Endothelial cell of umbilical vein (primary cell): Measurements from ENCODE around the gene MTPN. TPM values are rescaled to one million over a fixed set of nuclear protein-coding genes. Genes with fewer than 3 reads are reported as not detected.

Source experiments
- BruUV-seq: library from RNA; stranded (reverse); fragments of 400-500 nt; replicated peaks from 2 replicates; lab custom pipeline; 2021; lab: Mats Ljungman, UMichigan
- CTCF ChIA-PET: fragments of 300-600, 350-600 bp; sonication (Branson Sonifier 250); formaldehyde crosslinking; loops from one replicate; lab custom pipeline; 2021; ENCODE audit warnings: antibody characterized with exemption, inconsistent platforms; lab: Charles Lee
- POLR2A ChIA-PET: fragments of 300-600, 350-600 bp; sonication (Branson Sonifier 250); formaldehyde crosslinking; loops from one replicate; lab custom pipeline; 2021; ENCODE audit warnings: antibody characterized with exemption, inconsistent platforms; lab: Charles Lee
- DNase-seq: peaks from one replicate; pipeline ENCODE4 v3.0.0-alpha.2; 2011; ENCODE audit warnings: low read depth, low spot score
- FAIRE-seq: peaks from 2 replicates; lab custom pipeline; 2011; peaks lifted over from hg19 to GRCh38; lab: Jason Lieb, UNC
- H2AFZ ChIP-seq: 2 replicates; pipeline ENCODE4 v1.6.0; 2012; ENCODE audit warnings: low read depth, low read length, control low read depth, inconsistent platforms
- H3K27ac ChIP-seq: 2 replicates; pipeline ENCODE4 v1.5.1; 2011; ENCODE audit warnings: low read depth, mild to moderate bottlenecking, control low read depth, low read length, moderate library complexity; ENCODE audit not compliant: insufficient read depth
- H3K27me3 ChIP-seq, 2 experiments: 2 replicates each; pipeline versions ENCODE4 v1.6.0 to v1.6.1; 2011; ENCODE audit warnings: low read length in 2 of 2, mixed read lengths in 1 of 2; ENCODE audit not compliant: control insufficient read depth in 2 of 2, insufficient read depth in 2 of 2
- H3K36me3 ChIP-seq, 2 experiments: 2 replicates in 1 of 2; 3 replicates in 1 of 2; pipeline ENCODE4 v1.5.1; 2011; ENCODE audit warnings: low read length in 2 of 2, mild to moderate bottlenecking in 1 of 2, moderate library complexity in 1 of 2; ENCODE audit not compliant: control insufficient read depth in 2 of 2, insufficient read depth in 2 of 2; ENCODE audit errors: extremely low read depth in 1 of 2
- H3K4me1 ChIP-seq: 3 replicates; pipeline ENCODE4 v1.5.1; 2011; ENCODE audit warnings: mild to moderate bottlenecking, low read length; ENCODE audit not compliant: control insufficient read depth, insufficient read depth; ENCODE audit errors: extremely low read depth
- H3K4me2 ChIP-seq: 2 replicates; pipeline ENCODE4 v1.6.1; 2011; ENCODE audit warnings: low read length, control low read depth, mixed read lengths; ENCODE audit not compliant: insufficient read depth
- H3K4me3 ChIP-seq, 3 experiments: fragments of 200-600 bp in 1 of 3; sonication (generic), shearing (Covaris generic) in 1 of 3; replicated peaks in 1 of 3; 2 replicates each; pipeline ENCODE4 v1.5.1; 2011 to 2016; ENCODE audit warnings: control low read depth in 3 of 3, low read length in 3 of 3, mild to moderate bottlenecking in 2 of 3, inconsistent platforms in 1 of 3, low read depth in 1 of 3, moderate library complexity in 1 of 3; ENCODE audit not compliant: insufficient read depth in 1 of 3
- H3K79me2 ChIP-seq: 2 replicates; pipeline ENCODE4 v1.6.0; 2012; ENCODE audit warnings: low read length, inconsistent platforms; ENCODE audit not compliant: control insufficient read depth, insufficient read depth
- H3K9ac ChIP-seq: replicated peaks from 2 replicates; pipeline ENCODE3; 2011; ENCODE audit warnings: low read length, control low read depth; ENCODE audit not compliant: insufficient read depth; ENCODE audit errors: extremely low read depth
- H3K9me1 ChIP-seq: replicated peaks from 3 replicates; pipeline ENCODE4 v1.6.0; 2011; ENCODE audit warnings: mild to moderate bottlenecking, low read length; ENCODE audit not compliant: control insufficient read depth, insufficient read depth; ENCODE audit errors: extremely low read depth
- H3K9me3 ChIP-seq: replicated peaks from 2 replicates; pipeline ENCODE4 v1.5.1; 2012; ENCODE audit warnings: low read length, inconsistent platforms; ENCODE audit not compliant: control insufficient read depth, insufficient read depth
- H4K20me1 ChIP-seq: replicated peaks from 2 replicates; pipeline ENCODE3; 2011; ENCODE audit warnings: mild to moderate bottlenecking, low read length; ENCODE audit not compliant: control insufficient read depth, insufficient read depth; ENCODE audit errors: extremely low read depth
- CTCF ChIP-seq, 2 donors: IDR thresholded peaks; 1 replicate in 1 of 2; 2 replicates in 1 of 2; pipeline ENCODE4 v1.5.1; 2011; ENCODE audit warnings: low read length in 2 of 2, mild to moderate bottlenecking in 2 of 2, moderate library complexity in 2 of 2, control low read depth in 1 of 2, inconsistent platforms in 1 of 2, low read depth in 1 of 2; ENCODE audit not compliant: insufficient read depth in 1 of 2; ENCODE audit errors: extremely low read depth in 1 of 2
- EZH2 ChIP-seq: IDR thresholded peaks from 2 replicates; pipeline ENCODE4 v1.6.1; 2012; ENCODE audit warnings: borderline replicate concordance, low read depth, mild to moderate bottlenecking, moderate library complexity, low read length, inconsistent platforms; ENCODE audit not compliant: severe bottlenecking
- FOS ChIP-seq: IDR thresholded peaks from 2 replicates; pipeline ENCODE4 v1.6.1; 2011; ENCODE audit warnings: mild to moderate bottlenecking, low read length, moderate library complexity, borderline replicate concordance; ENCODE audit not compliant: insufficient read depth
- GATA2 ChIP-seq: IDR thresholded peaks from 2 replicates; pipeline ENCODE4 v1.7.0; 2011; ENCODE audit warnings: low read depth, mild to moderate bottlenecking, moderate library complexity, mixed read lengths, low read length; ENCODE audit not compliant: insufficient read length, insufficient read depth
- JUN ChIP-seq: IDR thresholded peaks from 2 replicates; pipeline ENCODE4 v1.6.1; 2011; ENCODE audit warnings: borderline replicate concordance, low read depth; ENCODE audit not compliant: insufficient read length, insufficient read depth
- MYC ChIP-seq: IDR thresholded peaks from one replicate; pipeline ENCODE4 v1.6.1; 2011; ENCODE audit warnings: mild to moderate bottlenecking, low read depth, low read length
- POLR2A ChIP-seq: IDR thresholded peaks from 2 replicates; pipeline ENCODE4 v1.6.1; 2012; ENCODE audit warnings: low read depth, mild to moderate bottlenecking, control low read depth, low read length
- POLR2AphosphoS5 ChIP-seq: IDR thresholded peaks from 2 replicates; pipeline ENCODE4 v1.6.1; 2012; ENCODE audit warnings: low read depth, mild to moderate bottlenecking, control low read depth, low read length, moderate library complexity; ENCODE audit not compliant: insufficient read depth
- dilution Hi-C: fragments of 300-500 bp; cut with MboI; formaldehyde crosslinking; loops from one replicate; pipeline ENCODE4 v1.15.0; 2019; ENCODE audit warnings: low sequenced_read_pairs; ENCODE audit not compliant: extremely low pct_ligation_motif_present
- intact Hi-C: fragments of 100-400 bp; cut with micrococcal nuclease; formaldehyde crosslinking; loops from one replicate; pipeline ENCODE4 v1.10.0; 2022
- polyA plus RNA-seq, 4 experiments: library from polyadenylated mRNA; depleted of rRNA in 3 of 4; stranded (reverse) in 3 of 4; unstranded in 1 of 4; fragments of >200 nt; gene quantifications; 2 replicates each; pipeline versions ENCODE4 v1.2.1 to v1.2.3, GENCODE V29; 2011 to 2012; ENCODE audit warnings: missing spikeins in 1 of 4
- total RNA-seq: library from RNA; stranded (reverse); gene quantifications from 2 replicates; pipeline ENCODE4 v1.2.3, GENCODE V29; 2021
- TF ChIP-seq, protein P1 (sequence below): IDR thresholded peaks from 2 replicates; pipeline ENCODE4 v1.6.1; 2011; ENCODE audit not compliant: insufficient read depth, insufficient read length

MTPN gene
- total and polyA plus RNA-seq, 2 donors (not counting 3 experiments of a cell fraction or from before 2014, with no cell fraction given): 58.1 to 174 TPM

DNA sequence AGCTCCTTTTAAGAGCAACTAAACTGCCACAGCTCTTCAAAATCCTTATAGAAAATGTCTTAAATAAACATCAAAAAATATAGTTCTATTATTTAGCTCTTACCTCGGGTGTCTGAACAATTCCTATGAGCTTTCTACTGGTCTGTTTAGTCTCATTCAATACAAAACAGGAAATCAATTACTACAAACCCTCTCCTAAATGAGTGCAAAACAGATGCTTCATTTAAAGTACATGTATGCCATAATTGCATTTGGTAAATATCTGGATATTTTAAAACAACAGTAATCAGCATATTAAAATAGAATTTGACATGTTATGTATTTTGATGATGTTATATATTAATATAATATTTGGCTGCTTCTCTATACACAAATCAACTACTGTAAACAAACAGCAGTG is 38.5 kb upstream of the MTPN start:
- CTCF ChIA-PET: interaction anchor here (1.0 to 1.6 kb wide), 8 partner anchors 8 to 343 kb away, joined by 3 to 5 read pairs (median 3); no protein-coding TSS in a partner anchor
- no peak overlapping the region for H2AFZ ChIP-seq
- H3K9ac ChIP-seq: no peak overlapping the region
- TF ChIP-seq FOS: no peak
- TF ChIP-seq POLR2A: no peak
- TF ChIP-seq CTCF (IDR thresholded peaks at IDR 0.05; ENCODE audit: extremely low read depth in 1 of 2, insufficient read depth in 1 of 2, low read depth in 1 of 2, low read length in 2 of 2): no peak
- TF ChIP-seq GATA2: no peak
- no peaks in the 10 kb centered on the region for H4K20me1 ChIP-seq
- no peaks in the 10 kb centered on the region for H3K36me3 ChIP-seq
- no peaks in the 10 kb centered on the region for H3K9me1 ChIP-seq
- intact Hi-C loops (no loop called here), dilution Hi-C loops (no loop called here)
- no peak for FAIRE-seq
- H3K79me2 ChIP-seq: no peaks in the 10 kb centered on the region
- no peak overlapping the region for H3K4me2 ChIP-seq
- no peaks in the 10 kb centered on the region for H3K9me3 ChIP-seq
- BruUV-seq: no TSS peak
- no peak overlapping the region for H3K27ac ChIP-seq
- no peak overlapping the region for H3K4me3 ChIP-seq
- no peaks in the 10 kb centered on the region for H3K4me1 ChIP-seq
- H3K27me3 ChIP-seq: peaks cover 1 to 18% of the 10 kb centered on the region in 2 experiments
- DNase-seq: no peak
- POLR2A ChIA-PET: interaction anchor here (0.6 kb wide), 1 partner anchor 181 kb away, joined by 3 read pairs; no protein-coding TSS in a partner anchor

GRCh38 chr7:136014659-136015058 is 37.5 kb upstream of the MTPN start:
- Histone ChIP-seq H3K4me2 (no peak overlapping the region), H3K4me3 (no peak overlapping the region), H4K20me1 (no peaks in the 10 kb centered on the region), H3K27me3 (peaks cover 1 to 18% of the 10 kb centered on the region in 2 experiments), H3K9ac (no peak overlapping the region), H2AFZ (no peak overlapping the region), H3K4me1 (no peaks in the 10 kb centered on the region), H3K27ac (no peak overlapping the region), H3K9me3 (no peaks in the 10 kb centered on the region), H3K79me2 (no peaks in the 10 kb centered on the region), H3K36me3 (no peaks in the 10 kb centered on the region), H3K9me1 (no peaks in the 10 kb centered on the region)
- dilution Hi-C loops: no loop called here
- intact Hi-C loops: no loop called here
- FAIRE-seq: no peak
- POLR2A ChIA-PET: no interaction called here
- TF ChIP-seq POLR2AphosphoS5 (no peak), CTCF (IDR thresholded peaks at IDR 0.05; ENCODE audit: extremely low read depth in 1 of 2, insufficient read depth in 1 of 2, low read depth in 1 of 2, low read length in 2 of 2) (no peak), JUN (no peak), EZH2 (no peak), GATA2 (no peak), POLR2A (no peak), FOS (no peak), MYC (no peak)
- TF ChIP-seq, protein P1, sequence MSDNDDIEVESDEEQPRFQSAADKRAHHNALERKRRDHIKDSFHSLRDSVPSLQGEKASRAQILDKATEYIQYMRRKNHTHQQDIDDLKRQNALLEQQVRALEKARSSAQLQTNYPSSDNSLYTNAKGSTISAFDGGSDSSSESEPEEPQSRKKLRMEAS: no peak
- CTCF ChIA-PET: interaction anchor here (1.4 kb wide), 1 partner anchor 20 kb away, joined by 5 read pairs; no protein-coding TSS in a partner anchor
- DNase-seq: no peak
- no TSS peak for BruUV-seq
